HEK293 (cell line): ENCODE data around the gene NLRP6.

Experiments used
- CTCF ChIA-PET: fragments of 350-600 bp; formaldehyde crosslinking; extraction: SDS; loops from one replicate; lab custom pipeline; 2021; ENCODE audit warnings: antibody characterized with exemption; lab: Yijun Ruan, JAX
- POLR2A ChIA-PET: fragments of 300-600 bp; formaldehyde crosslinking; extraction: SDS; loops from one replicate; lab custom pipeline; 2020; ENCODE audit warnings: antibody characterized with exemption, inconsistent platforms; lab: Yijun Ruan, JAX
- H3K27ac ChIP-seq: fragments of 200-500 bp; sonication (Bioruptor generic); 2 replicates; pipeline ENCODE4 v1.5.1; 2014; ENCODE audit warnings: low read depth, low read length, control low read depth, inconsistent platforms; ENCODE audit errors: extremely low read depth
- H3K36me3 ChIP-seq, 2 experiments: fragments of 200-500 bp in 1 of 2; sonication (Bioruptor generic) in 1 of 2; 1 replicate in 1 of 2; 2 replicates in 1 of 2; pipeline ENCODE4 v1.5.1; 2014 to 2017; ENCODE audit warnings: inconsistent platforms in 2 of 2, low read length in 2 of 2; ENCODE audit not compliant: control insufficient read depth in 2 of 2, insufficient read depth in 1 of 2
- H3K4me1 ChIP-seq: fragments of 200-500 bp; sonication (Bioruptor generic); 2 replicates; pipeline ENCODE4 v1.5.1; 2014; ENCODE audit warnings: mild to moderate bottlenecking, low read length, inconsistent platforms; ENCODE audit not compliant: control insufficient read depth, insufficient read depth
- H3K4me3 ChIP-seq: 2 replicates; pipeline ENCODE4 v1.5.1; 2011; ENCODE audit warnings: low read depth, mild to moderate bottlenecking, control low read depth, low read length, moderate library complexity
- H3K9me3 ChIP-seq: fragments of 200-500 bp; sonication (Bioruptor generic); 2 replicates; pipeline ENCODE4 v1.5.1; 2014; ENCODE audit warnings: low read depth, low read length, inconsistent platforms; ENCODE audit not compliant: control insufficient read depth, insufficient read depth
- FEZF1 ChIP-seq: fragments of 450-650 bp; formaldehyde crosslinking; IDR thresholded peaks from 2 replicates; pipeline ENCODE4 v1.5.1; 2016; ENCODE audit warnings: missing biosample characterization, missing genetic modification characterization
- GLIS2 ChIP-seq: fragments of 450-650 bp; formaldehyde crosslinking; IDR thresholded peaks from 2 replicates; pipeline ENCODE4 v1.5.1; 2016; ENCODE audit warnings: missing biosample characterization, missing genetic modification characterization
- HOXA7 ChIP-seq: sonication (generic); formaldehyde crosslinking; IDR thresholded peaks from 2 replicates; pipeline ENCODE4 v1.8.1; 2022; ENCODE audit warnings: missing genetic modification reagents, borderline replicate concordance
- KLF8 ChIP-seq: fragments of 450-650 bp; formaldehyde crosslinking; IDR thresholded peaks from 2 replicates; pipeline ENCODE4 v1.5.1; 2016; ENCODE audit warnings: missing biosample characterization, missing genetic modification characterization
- SP3 ChIP-seq: fragments of 450-650 bp; formaldehyde crosslinking; IDR thresholded peaks from 2 replicates; pipeline ENCODE4 v1.5.1; 2016; ENCODE audit warnings: missing biosample characterization, missing genetic modification characterization
- TRIM28 ChIP-seq: IDR thresholded peaks from 2 replicates; pipeline ENCODE4 v1.6.1; 2011; ENCODE audit warnings: low read length, control low read depth, borderline replicate concordance
- ZNF155 ChIP-seq: fragments of 450-650 bp; formaldehyde crosslinking; IDR thresholded peaks from 2 replicates; pipeline ENCODE4 v1.5.1; 2016; ENCODE audit warnings: missing biosample characterization, missing genetic modification characterization
- ZNF202 ChIP-seq: fragments of 450-650 bp; formaldehyde crosslinking; IDR thresholded peaks from 2 replicates; pipeline ENCODE4 v1.5.1; 2016; ENCODE audit warnings: missing biosample characterization, missing genetic modification characterization, borderline replicate concordance
- ZNF292 ChIP-seq: fragments of 450-650 bp; formaldehyde crosslinking; IDR thresholded peaks from 2 replicates; pipeline ENCODE4 v1.5.1; 2016; ENCODE audit warnings: low read depth, missing biosample characterization, missing genetic modification characterization, borderline replicate concordance
- ZNF398 ChIP-seq: fragments of 450-650 bp; formaldehyde crosslinking; IDR thresholded peaks from 2 replicates; pipeline ENCODE4 v1.5.1; 2017; ENCODE audit warnings: missing biosample characterization, missing genetic modification characterization
- ZNF585B ChIP-seq: fragments of 450-650 bp; formaldehyde crosslinking; IDR thresholded peaks from 2 replicates; pipeline ENCODE4 v1.5.1; 2016; ENCODE audit warnings: missing biosample characterization, missing genetic modification characterization
- ZNF623 ChIP-seq: fragments of 450-650 bp; formaldehyde crosslinking; IDR thresholded peaks from 2 replicates; pipeline ENCODE4 v1.5.1; 2016; ENCODE audit warnings: missing biosample characterization, missing genetic modification characterization
- ZNF660 ChIP-seq: fragments of 450-650 bp; IDR thresholded peaks from 2 replicates; pipeline ENCODE4 v1.5.1; 2018; ENCODE audit warnings: missing biosample characterization, mild to moderate bottlenecking, missing genetic modification characterization
- ZNF776 ChIP-seq: fragments of 450-650 bp; formaldehyde crosslinking; IDR thresholded peaks from 2 replicates; pipeline ENCODE4 v1.5.0; 2017; ENCODE audit warnings: missing biosample characterization, missing genetic modification characterization, borderline replicate concordance
- ZNF777 ChIP-seq: fragments of 450-650 bp; formaldehyde crosslinking; IDR thresholded peaks from 2 replicates; pipeline ENCODE4 v1.5.1; 2017; ENCODE audit warnings: missing biosample characterization, missing genetic modification characterization, borderline replicate concordance
- ZNF837 ChIP-seq: fragments of 450-650 bp; formaldehyde crosslinking; IDR thresholded peaks from 2 replicates; pipeline ENCODE4 v1.5.1; 2016; ENCODE audit warnings: missing biosample characterization, missing genetic modification characterization
- ZSCAN30 ChIP-seq: fragments of 450-650 bp; IDR thresholded peaks from 2 replicates; pipeline ENCODE4 v1.5.1; 2018; ENCODE audit warnings: missing biosample characterization, mild to moderate bottlenecking, missing genetic modification characterization, moderate library complexity
- TF ChIP-seq, protein P1 (sequence below): fragments of 450-650 bp; formaldehyde crosslinking; IDR thresholded peaks from 2 replicates; pipeline ENCODE4 v1.5.1; 2016; ENCODE audit warnings: missing biosample characterization, missing genetic modification characterization
- TF ChIP-seq, protein P2 (sequence below): fragments of 450-650 bp; formaldehyde crosslinking; IDR thresholded peaks from 2 replicates; pipeline ENCODE4 v1.5.1; 2016; ENCODE audit warnings: missing biosample characterization, missing genetic modification characterization

Gene NLRP6

GRCh38 chr11:253160-253885 lies 24.9 kb upstream of the NLRP6 start:
- CTCF ChIA-PET = interaction anchor here (0.7 to 1.2 kb wide), 3 partner anchors 16 to 195 kb away, joined by 3 to 4 read pairs (median 4); no protein-coding TSS in a partner anchor
- TF ChIP-seq ZNF292 (tag by site-specific recombination) = no peak
- no peak for TF ChIP-seq ZNF202
- no peak for TF ChIP-seq ZNF837 (tag by site-specific recombination)
- TF ChIP-seq, protein P1, sequence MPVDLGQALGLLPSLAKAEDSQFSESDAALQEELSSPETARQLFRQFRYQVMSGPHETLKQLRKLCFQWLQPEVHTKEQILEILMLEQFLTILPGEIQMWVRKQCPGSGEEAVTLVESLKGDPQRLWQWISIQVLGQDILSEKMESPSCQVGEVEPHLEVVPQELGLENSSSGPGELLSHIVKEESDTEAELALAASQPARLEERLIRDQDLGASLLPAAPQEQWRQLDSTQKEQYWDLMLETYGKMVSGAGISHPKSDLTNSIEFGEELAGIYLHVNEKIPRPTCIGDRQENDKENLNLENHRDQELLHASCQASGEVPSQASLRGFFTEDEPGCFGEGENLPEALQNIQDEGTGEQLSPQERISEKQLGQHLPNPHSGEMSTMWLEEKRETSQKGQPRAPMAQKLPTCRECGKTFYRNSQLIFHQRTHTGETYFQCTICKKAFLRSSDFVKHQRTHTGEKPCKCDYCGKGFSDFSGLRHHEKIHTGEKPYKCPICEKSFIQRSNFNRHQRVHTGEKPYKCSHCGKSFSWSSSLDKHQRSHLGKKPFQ (tag by site-specific recombination) = no peak
- TF ChIP-seq ZNF398 (tag by site-specific recombination) = no peak
- no peak for TF ChIP-seq ZNF777
- no peak overlapping the region for H3K27ac ChIP-seq

GRCh38 chr11:253886-254270 lies 24.3 kb upstream of the NLRP6 start:
- ChIA-PET POLR2A (interaction anchor here (1.6 kb wide), 1 partner anchor 46 kb away, joined by 5 read pairs; the partner anchor contains the start of genes BET1L and RIC8A), CTCF (interaction anchor here (0.6 to 1.2 kb wide), 4 partner anchors 16 to 195 kb away, joined by 3 to 4 read pairs (median 4); no protein-coding TSS in a partner anchor)
- H3K9me3 ChIP-seq = no peaks in the 10 kb centered on the region
- H3K4me3 ChIP-seq = no peak overlapping the region
- H3K36me3 ChIP-seq = peaks cover 0 to 48% of the 10 kb centered on the region in 2 experiments; a peak in 1 of 3 replicates
- no peaks in the 10 kb centered on the region for H3K4me1 ChIP-seq
- no peak overlapping the region for H3K27ac ChIP-seq
- TF ChIP-seq, protein P2, sequence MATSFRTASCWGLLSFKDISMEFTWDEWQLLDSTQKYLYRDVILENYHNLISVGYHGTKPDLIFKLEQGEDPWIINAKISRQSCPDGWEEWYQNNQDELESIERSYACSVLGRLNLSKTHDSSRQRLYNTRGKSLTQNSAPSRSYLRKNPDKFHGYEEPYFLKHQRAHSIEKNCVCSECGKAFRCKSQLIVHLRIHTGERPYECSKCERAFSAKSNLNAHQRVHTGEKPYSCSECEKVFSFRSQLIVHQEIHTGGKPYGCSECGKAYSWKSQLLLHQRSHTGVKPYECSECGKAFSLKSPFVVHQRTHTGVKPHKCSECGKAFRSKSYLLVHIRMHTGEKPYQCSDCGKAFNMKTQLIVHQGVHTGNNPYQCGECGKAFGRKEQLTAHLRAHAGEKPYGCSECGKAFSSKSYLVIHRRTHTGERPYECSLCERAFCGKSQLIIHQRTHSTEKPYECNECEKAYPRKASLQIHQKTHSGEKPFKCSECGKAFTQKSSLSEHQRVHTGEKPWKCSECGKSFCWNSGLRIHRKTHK (tag by site-specific recombination) = no peak
- TF ChIP-seq ZNF155 = no peak
- no peak for TF ChIP-seq ZNF776
- no peak for TF ChIP-seq SP3
- TF ChIP-seq ZNF623 = no peak
- TF ChIP-seq HOXA7 (CRISPR knock-in tag) = no peak
- TF ChIP-seq ZNF585B (tag by site-specific recombination) = no peak
- TF ChIP-seq FEZF1 = no peak
- TF ChIP-seq KLF8 (tag by site-specific recombination) = no peak
- no peak for TF ChIP-seq ZSCAN30
- TF ChIP-seq ZNF660 = no peak
- TF ChIP-seq TRIM28 = no peak
- no peak for TF ChIP-seq GLIS2 (tag by site-specific recombination)

More at GRCh38 chr11:253160-253885, 24.9 kb upstream of the NLRP6 start:
- Histone ChIP-seq H3K4me3 (no peak overlapping the region), H3K9me3 (no peaks in the 10 kb centered on the region), H3K36me3 (peaks cover 0 to 54% of the 10 kb centered on the region in 2 experiments; a peak in 1 of 3 replicates), H3K4me1 (no peaks in the 10 kb centered on the region)
- POLR2A ChIA-PET = no interaction called here
